Endothelial cell (in vitro differentiated cells): Measurements from ENCODE around the gene TEDC1. TPM values are rescaled to one million over a fixed set of nuclear protein-coding genes. Genes with fewer than 3 reads are reported as not detected.

Source experiments
- DNase-seq: peaks from one replicate; pipeline ENCODE4 v3.0.0; 2021; ENCODE audit warnings: low spot score
- H3K27ac Mint-ChIP-seq: one replicate; pipeline ENCODE4 v1.8.0; 2021; ENCODE audit warnings: mixed read lengths, inconsistent platforms; ENCODE audit not compliant: unreplicated experiment
- H3K27me3 Mint-ChIP-seq: one replicate; pipeline ENCODE4 v1.8.0; 2021; ENCODE audit warnings: mild to moderate bottlenecking, moderate library complexity, mixed read lengths, inconsistent platforms; ENCODE audit not compliant: unreplicated experiment
- H3K36me3 Mint-ChIP-seq: one replicate; pipeline ENCODE4 v1.8.0; 2021; ENCODE audit warnings: mild to moderate bottlenecking, low read depth, mixed read lengths, inconsistent platforms; ENCODE audit not compliant: unreplicated experiment
- H3K4me1 Mint-ChIP-seq: one replicate; pipeline ENCODE4 v1.8.0; 2021; ENCODE audit warnings: mild to moderate bottlenecking, mixed read lengths, inconsistent platforms; ENCODE audit not compliant: unreplicated experiment
- H3K4me3 Mint-ChIP-seq: one replicate; pipeline ENCODE4 v1.8.0; 2021; ENCODE audit warnings: mild to moderate bottlenecking, mixed read lengths, inconsistent platforms; ENCODE audit not compliant: unreplicated experiment
- H3K9me3 Mint-ChIP-seq: one replicate; pipeline ENCODE4 v1.8.0; 2021; ENCODE audit warnings: mixed read lengths, inconsistent platforms; ENCODE audit not compliant: unreplicated experiment
- total RNA-seq: library from RNA; stranded (reverse); fragmentation: NEBNext Ultra II Directional; extraction: Animal tissue kit (Norgen Biotek cat#: 25700); gene quantifications from one replicate; pipeline ENCODE4 v1.2.1, GENCODE V29; 2021; ENCODE audit not compliant: unreplicated experiment
- TF ChIP-seq, protein P1 (sequence below): fragments of 200-600 bp; sonication (generic); IDR thresholded peaks from one replicate; pipeline ENCODE4 v1.5.0; 2021; ENCODE audit warnings: antibody characterized with exemption; ENCODE audit not compliant: unreplicated experiment

TEDC1 gene
- total RNA-seq, 1 donor from 2014 or later: 11.5 TPM

DNA sequence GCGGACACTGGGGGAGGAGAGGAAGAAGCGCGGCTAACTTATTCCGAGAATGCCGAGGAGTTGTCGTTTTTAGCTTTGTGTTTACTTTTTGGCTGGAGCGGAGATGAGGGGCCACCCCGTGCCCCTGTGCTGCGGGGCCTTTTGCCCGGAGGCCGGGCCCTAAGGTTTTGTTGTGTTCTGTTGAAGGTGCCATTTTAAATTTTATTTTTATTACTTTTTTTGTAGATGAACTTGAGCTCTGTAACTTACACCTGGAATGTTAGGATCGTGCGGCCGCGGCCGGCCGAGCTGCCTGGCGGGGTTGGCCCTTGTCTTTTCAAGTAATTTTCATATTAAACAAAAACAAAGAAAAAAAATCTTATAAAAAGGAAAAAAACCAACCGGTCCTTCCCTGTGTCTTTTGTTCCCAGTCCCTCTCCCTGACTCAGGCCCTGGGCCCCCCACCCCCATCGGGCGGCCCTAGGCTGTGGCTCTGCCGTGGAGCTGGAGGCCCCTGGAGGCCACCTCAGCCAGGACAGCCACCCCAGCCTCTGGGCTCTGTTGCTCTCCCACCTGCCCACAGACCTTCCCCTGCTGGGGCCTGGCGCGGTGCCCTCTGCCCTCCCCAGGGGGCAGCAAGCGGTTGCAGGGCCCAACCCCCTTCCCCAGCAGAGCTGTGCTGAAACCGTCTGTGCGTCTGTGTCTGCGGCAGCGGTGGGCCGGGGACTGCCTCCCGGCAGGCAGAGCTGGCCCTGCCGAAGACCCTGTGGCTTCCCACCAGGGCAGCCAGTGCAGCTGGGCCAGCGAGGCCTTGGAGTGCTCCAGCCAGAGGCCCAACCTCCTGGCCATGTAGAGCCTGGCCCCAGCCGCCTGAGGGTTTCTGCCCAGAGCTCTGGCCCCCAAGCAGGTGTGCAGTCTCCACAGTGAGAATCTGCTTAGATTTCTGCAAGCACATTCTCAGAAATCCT lies 20.4 kb upstream of the TEDC1 start:
- TF ChIP-seq, protein P1, sequence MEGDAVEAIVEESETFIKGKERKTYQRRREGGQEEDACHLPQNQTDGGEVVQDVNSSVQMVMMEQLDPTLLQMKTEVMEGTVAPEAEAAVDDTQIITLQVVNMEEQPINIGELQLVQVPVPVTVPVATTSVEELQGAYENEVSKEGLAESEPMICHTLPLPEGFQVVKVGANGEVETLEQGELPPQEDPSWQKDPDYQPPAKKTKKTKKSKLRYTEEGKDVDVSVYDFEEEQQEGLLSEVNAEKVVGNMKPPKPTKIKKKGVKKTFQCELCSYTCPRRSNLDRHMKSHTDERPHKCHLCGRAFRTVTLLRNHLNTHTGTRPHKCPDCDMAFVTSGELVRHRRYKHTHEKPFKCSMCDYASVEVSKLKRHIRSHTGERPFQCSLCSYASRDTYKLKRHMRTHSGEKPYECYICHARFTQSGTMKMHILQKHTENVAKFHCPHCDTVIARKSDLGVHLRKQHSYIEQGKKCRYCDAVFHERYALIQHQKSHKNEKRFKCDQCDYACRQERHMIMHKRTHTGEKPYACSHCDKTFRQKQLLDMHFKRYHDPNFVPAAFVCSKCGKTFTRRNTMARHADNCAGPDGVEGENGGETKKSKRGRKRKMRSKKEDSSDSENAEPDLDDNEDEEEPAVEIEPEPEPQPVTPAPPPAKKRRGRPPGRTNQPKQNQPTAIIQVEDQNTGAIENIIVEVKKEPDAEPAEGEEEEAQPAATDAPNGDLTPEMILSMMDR: no peak
- Mint-ChIP-seq H3K4me3 (no peak overlapping the region), H3K36me3 (no peaks in the 10 kb centered on the region)

DNA sequence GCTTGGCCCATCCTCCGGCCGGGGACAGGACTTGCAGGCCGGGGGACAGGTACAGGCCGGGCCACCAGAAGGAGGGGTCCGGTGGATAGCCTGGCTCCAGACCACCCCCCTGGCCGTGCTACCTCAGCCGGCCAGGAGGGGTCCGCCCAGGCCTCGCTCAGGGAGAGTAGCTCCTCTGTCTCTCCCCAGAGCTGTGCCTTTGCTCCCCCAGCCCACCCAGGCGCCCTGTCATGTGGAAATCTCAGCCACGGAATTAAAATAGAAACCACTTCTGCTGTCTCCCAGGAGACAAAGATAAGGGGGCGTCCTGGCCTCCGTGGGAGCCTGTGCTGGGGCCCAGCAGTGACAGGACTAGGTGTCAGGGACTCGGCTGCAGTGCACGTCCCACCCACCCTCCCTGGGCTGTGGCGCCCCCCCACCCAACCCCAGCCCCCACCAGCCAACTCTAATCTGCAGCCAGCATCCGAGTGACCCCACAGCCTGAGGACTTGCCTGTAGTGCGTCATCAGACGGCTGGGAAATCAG lies 19.7 kb upstream of the TEDC1 start:
- peaks cover 6% of the 10 kb centered on the region for H3K27me3 Mint-ChIP-seq
- H3K9me3 Mint-ChIP-seq: no peaks in the 10 kb centered on the region
- no peaks in the 10 kb centered on the region for H3K4me1 Mint-ChIP-seq
- H3K27ac Mint-ChIP-seq: no peak overlapping the region
- peak; percentile 49 for DNase-seq
- TF ChIP-seq, protein P1: peak; percentile 55
- no peak overlapping the region for H3K4me3 Mint-ChIP-seq
- no peaks in the 10 kb centered on the region for H3K36me3 Mint-ChIP-seq

More for the DNA sequence above, 20.4 kb upstream of the TEDC1 start:
- Mint-ChIP-seq H3K27me3 (peaks cover 4% of the 10 kb centered on the region), H3K4me1 (no peaks in the 10 kb centered on the region), H3K27ac (no peak overlapping the region), H3K9me3 (no peaks in the 10 kb centered on the region)
- DNase-seq: no peak

DNA sequence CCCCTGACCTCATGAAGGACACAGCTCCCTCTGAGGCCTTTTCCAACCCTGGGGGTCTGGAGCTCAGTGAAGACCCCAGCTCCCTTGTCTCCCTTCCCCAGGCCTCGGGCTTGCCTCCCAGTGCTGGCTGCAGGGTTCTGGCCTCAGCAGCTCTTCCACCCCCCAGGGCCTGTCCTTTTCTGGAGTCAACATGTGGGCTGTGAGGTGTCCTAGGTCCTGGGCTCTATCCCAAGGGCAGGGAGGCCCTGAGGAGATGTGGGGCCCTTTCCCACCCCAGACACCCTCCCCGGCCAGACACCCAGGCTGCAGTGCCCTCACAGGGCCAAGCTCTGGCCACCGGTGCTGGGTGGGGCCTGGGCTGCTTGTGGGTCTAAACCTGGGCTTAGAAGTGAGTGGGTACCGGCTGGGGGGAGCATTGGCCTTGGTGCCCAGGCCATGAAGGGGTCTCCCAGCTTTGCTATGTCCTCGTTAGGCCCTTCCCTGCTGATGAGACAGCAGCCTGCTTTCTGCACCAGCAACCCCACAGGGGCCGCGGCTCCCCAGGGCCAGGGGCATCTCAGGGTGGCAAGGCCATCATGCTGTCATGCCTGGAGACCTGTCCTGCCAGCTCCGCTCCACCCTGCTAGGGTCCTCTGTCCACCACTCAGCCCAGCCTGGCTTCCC lies 19.1 kb upstream of the TEDC1 start:
- Mint-ChIP-seq H3K9me3 (no peaks in the 10 kb centered on the region), H3K36me3 (no peaks in the 10 kb centered on the region), H3K4me1 (peaks cover 3% of the 10 kb centered on the region), H3K27me3 (peaks cover 9% of the 10 kb centered on the region), H3K4me3 (no peak overlapping the region), H3K27ac (no peak overlapping the region)
- TF ChIP-seq, protein P1: no peak
- no peak for DNase-seq

DNA sequence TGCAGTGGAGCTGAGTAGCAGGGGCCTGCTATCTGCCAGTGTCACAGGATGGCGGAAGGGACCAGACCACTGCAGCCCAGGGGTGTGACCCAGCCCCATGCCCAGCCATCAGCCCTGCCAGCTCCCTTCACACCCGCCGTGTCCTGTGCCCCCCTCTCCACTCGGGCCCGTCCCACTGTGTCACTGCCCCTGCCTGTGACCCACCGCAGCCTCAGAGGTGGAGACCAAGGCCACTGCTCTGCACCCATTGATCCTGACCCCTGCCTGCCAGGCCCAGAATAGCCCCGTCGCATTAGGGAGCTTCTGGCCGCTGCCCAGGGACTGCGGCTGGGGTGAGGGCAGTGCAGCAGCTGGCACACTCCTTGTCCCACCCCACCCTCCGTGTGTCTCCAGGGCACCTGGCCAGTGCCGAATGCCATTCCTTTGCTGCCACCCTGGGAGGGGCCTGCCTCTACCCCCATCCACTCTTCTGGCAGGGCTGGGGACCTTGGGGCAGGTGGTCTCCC lies 18.5 kb upstream of the TEDC1 start:
- Mint-ChIP-seq H3K36me3 (no peaks in the 10 kb centered on the region), H3K4me1 (peaks cover 8% of the 10 kb centered on the region), H3K4me3 (no peak overlapping the region)

More for the DNA sequence above, 18.5 kb upstream of the TEDC1 start:
- Mint-ChIP-seq H3K27me3 (peaks cover 13% of the 10 kb centered on the region), H3K9me3 (no peaks in the 10 kb centered on the region), H3K27ac (no peak overlapping the region)
- no peak for DNase-seq
- TF ChIP-seq, protein P1: no peak
